HG03097 (cell line): ENCODE data around the gene FNBP1.

ENCODE experiments used
- ATAC-seq: cut with Tn5 transposase; IDR thresholded peaks from one replicate; pipeline ENCODE4 v1.9.1; 2021; ENCODE audit not compliant: unreplicated experiment, low FRiP score

The FNBP1 gene

DNA sequence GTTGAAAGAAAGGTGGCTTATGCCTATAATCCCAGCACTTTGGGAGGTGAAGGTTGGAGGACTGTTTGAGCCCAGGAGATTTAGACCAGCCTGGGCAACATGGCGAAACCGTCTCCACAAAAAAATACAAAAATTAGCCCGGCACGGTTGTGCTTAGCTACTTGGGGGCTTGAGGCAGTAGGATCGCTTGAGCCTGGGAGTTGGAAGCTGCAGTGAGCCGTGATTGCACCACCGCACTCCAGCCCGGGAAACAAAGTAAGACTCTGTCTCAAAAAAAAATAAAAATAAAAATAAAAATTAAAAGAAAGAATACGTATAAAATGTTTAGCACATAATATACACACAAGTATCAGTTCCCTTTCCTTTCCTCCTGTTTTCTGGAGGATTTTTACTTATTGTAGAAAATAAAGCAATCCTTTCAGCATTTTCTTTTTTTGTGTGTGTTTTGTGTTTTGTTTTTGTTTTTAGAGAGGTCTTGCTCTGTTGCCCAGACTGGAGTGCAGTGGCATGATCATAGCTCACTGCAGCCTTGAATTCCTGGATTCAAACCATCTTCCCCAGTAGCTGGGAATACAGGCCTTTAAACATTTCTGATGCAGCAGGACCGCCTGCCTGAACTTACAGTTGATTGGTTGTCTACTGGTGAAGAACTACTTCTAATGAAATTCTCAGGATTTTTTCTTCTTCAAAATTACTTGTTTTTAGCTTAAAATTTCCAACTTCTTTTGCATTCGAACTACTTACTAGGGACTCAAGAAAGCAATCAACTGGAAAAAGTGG is 6.6 kb upstream of the FNBP1 start:
- ATAC-seq = no peak

- ATAC-seq = no peak
Observed at GRCh38 chr9:130045725-130046450, 2.9 kb upstream of the FNBP1 start.

GRCh38 chr9:130043654-130044623 is 950 bp upstream of the FNBP1 start:
- ATAC-seq = no peak

DNA sequence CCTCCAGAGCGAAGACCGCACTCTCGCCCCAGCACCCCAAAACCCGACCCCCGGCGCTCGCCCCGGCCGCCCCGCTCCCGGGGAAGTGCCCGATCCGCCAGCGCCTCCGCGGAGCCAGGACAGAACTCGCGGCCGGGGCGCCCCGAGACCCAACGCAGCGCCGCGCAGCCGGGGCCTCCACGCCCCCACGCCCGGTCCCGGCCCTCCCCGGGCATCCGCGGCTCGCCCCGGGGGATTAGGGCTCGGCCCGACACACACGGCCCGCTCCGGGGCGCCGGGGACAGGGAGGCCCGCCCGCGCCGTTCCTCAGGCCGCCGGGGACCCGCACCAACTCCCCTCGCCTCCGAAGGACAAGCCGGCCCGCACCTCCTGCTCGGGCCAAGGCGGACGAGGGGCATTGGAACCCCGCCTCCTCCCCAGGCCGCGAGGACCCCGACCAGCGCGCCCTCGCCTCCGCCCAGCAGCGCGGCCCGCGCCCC is 544 bp downstream of the FNBP1 start:
- ATAC-seq = no peak

DNA sequence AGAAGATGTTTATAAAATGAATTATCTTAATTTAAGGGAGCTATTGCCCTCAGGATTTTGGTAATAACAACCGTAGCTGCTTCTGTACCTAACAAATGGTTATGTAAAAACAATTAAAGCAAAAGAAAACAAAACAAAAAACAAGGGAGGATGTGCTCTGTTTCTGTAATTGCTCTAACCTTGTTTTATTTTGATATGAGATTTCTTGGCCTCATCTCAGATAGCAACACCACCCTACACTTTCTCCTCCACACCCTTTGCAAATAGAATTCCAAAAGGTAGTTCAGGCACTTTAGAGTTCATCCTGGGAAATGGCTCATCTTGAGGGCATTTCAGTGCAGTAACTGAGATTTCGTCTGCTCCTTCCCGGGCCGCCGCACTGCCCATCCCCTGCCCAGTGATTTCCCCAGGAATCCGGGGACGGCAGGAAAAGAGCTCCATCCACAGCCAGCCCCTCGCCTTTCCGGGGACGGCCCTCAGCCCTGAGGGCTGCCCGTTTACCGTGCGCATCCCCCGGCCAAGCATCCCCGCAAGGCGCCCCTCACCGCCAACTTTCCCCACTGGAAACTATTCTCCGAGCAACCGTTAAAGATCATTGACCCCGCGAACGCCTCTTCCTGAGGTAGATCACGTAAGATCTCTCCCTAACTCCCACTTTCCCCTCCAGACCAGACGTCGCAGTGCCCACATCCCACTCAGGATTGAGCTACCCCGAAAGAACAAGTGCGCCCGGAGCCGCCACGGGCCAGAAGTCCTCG is 1.2 kb downstream of the FNBP1 start:
- ATAC-seq = no peak

- no peak for ATAC-seq
Observed at GRCh38 chr9:130040984-130041647, 1.9 kb downstream of the FNBP1 start.

DNA sequence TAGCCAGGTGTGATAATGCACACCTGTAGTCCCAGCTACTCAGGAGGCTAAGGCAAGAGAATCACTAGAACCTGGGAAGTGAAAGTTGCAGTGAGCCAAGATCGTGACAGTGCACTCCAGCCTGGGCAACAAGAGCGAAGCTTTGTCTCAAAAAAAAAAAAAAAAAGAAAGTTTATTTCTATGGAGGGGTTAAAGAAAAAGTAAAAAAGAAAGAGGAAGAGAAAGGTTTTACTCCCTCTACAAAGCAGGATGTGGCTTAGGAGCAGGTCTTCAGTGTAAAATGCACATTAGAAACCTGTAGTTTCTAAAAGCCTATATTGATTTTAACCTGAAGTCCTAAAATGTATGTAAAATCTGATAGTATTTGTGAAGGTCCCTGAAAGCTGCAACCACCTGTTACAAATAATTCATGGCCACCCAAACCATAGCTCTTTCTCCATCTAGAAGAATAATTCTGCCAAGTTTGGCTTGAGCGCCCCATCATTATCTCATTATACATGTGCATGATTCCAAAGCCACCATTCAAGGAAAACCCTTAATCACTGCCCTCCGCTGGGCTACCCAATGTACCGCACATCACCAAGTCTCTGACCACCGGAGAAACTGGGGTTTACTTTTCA is 3.4 kb downstream of the FNBP1 start:
- ATAC-seq = peak; percentile 30

GRCh38 chr9:130036099-130036498 is 6.9 kb downstream of the FNBP1 start:
- no peak for ATAC-seq

DNA sequence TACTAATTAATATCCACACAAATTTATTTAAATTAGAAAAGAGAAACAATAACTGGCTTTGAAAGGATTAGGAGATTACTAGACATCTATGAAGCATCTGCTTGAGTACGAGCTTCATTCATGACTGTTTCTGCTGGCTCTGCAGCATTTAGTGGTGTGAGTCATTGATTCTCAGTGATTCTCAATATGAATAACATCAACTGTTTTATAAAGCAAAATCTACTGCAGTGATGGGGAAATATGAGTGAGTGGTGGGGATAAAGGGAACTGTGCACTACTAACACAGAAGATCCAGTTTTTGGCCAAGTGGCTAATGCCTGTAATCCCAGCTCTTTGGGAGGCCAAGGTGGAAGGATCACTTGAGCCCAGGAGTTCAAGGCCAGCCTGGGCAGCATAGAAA is 8.4 kb downstream of the FNBP1 start:
- no peak for ATAC-seq

DNA sequence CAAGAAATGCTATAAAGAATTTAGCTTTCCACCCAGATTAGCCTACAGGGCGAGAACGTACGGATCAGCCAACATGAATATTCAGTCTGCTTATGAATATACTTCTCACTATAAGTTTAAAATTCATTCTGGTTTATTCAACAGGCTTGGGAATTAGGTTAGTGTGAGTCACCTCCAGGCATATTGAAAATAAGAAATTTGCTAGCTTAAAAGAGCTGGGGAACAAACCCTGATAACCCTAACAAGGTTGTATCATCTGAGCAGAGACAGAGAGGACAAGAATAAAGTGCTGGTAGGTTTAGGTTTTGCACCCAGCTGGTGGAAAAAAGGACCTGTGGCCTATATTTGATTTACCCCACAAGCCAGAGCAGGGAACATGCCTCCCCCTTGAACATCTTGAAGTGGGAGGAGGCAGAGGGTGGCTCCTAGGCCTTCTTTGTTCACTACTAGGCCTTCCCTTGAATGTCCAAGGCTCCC is 12.3 kb downstream of the FNBP1 start:
- no peak for ATAC-seq

DNA sequence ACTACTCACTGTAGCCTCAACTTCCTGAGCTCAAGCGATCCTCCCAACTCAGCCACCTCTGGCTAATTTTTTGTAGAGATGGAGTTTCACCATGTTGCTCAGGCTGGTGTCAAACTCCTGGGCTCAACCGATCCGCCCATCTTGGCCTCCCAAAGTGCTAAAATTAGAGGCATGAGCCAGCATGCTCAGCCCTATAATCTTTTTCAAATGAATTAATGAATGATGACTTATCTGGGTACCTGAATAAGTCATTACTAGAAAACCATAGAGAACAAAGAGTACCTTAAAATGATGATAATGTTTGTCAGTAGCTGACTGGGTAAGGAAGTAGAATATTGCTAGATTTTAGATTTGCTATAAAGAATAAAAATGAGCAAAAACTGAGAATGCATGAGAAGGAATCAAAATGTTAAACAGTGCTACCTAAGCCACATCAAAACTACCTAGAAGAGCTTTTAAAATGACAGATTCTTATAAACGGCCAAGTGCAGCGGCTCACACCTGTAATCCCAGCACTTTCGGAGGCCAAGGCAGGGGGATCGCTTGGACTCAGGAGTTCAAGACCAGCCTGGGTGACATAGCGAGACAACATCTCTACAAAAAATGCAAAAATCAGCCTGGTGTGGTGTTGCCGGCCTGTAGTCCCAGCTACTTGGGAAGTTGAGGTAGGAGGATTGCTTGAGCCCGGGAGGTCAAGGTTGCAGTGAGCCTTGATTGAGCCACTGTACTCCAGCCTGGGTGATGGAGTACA is 13.6 kb downstream of the FNBP1 start:
- peak; percentile 34 for ATAC-seq

GRCh38 chr9:130028493-130029222 is 14.3 kb downstream of the FNBP1 start:
- ATAC-seq = no peak

GRCh38 chr9:130027533-130028365 is 15.2 kb downstream of the FNBP1 start:
- no peak for ATAC-seq

DNA sequence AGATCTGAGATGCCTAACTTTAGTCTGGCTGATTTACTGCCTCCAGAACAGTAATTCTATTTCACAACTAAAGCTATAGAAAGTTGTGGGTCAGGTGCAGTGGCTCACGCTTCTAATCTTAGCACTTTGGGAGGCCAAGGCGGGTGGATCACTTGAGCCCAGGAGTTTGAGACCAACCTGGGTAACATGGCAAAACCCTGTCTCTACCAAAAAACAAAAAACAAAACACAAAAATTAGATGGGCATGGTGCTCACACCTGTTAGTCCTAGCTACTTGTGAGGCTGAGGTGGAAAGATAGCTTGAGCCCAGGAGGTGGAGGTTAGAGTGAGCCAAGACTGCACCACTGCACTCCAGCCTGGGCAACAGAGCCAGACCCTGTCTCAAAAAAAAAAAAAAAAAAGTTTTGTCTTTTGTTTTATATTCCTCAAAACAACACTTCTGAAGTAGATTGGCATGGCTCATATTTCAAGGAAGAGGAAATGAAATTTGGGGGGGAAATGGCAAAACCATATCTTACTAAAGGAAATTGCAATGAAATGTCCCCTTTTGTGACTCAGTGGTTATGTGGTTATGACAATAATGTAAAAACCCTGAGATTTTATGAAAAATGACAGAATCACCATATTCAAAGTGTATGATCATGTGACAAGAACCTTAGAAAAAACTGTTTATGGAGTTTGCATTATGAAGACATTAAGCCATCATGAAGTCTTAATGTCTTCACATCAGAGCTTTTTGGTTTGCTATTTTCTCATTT is 16.2 kb downstream of the FNBP1 start:
- no peak for ATAC-seq

- ATAC-seq = no peak
Observed at GRCh38 chr9:130024597-130024994, 18.4 kb downstream of the FNBP1 start.

- ATAC-seq = no peak
Observed at GRCh38 chr9:130023994-130024596, 18.9 kb downstream of the FNBP1 start.
